GM23338 (cell line): ENCODE results near the gene CTNNA3. TPM values are rescaled to one million over a fixed set of nuclear protein-coding genes. Genes with fewer than 3 reads are reported as not detected.

Source experiments
- ATAC-seq: fragments of 200-7000 bp; cut with Tn5 transposase; 3 replicates; pipeline ENCODE4 v1.9.1; 2020
- DNase-seq: peaks from one replicate; pipeline ENCODE4 v3.0.0-alpha.2; 2015; ENCODE audit warnings: low spot score
- H2AFZ ChIP-seq: fragments of 200-600 bp; sonication (generic); 2 replicates; pipeline ENCODE4 v1.8.0; 2016; ENCODE audit warnings: antibody characterized with exemption, mild to moderate bottlenecking, moderate library complexity
- H3F3A ChIP-seq: fragments of 200-600 bp; sonication (generic); replicated peaks from 2 replicates; pipeline ENCODE4 v1.8.0; 2017; ENCODE audit warnings: antibody characterized with exemption, mixed run types, low read depth
- H3K27ac ChIP-seq: fragments of 200-600 bp; sonication (generic); 2 replicates; pipeline ENCODE4 v1.6.1; 2016; ENCODE audit warnings: low read depth
- H3K27me3 ChIP-seq: fragments of 200-600 bp; sonication (generic); 2 replicates; pipeline ENCODE4 v1.8.0; 2016; ENCODE audit warnings: mild to moderate bottlenecking, mixed run types, moderate library complexity; ENCODE audit not compliant: insufficient read depth
- H3K36me3 ChIP-seq: fragments of 200-600 bp; sonication (generic); 2 replicates; pipeline ENCODE4 v1.8.0; 2016; ENCODE audit warnings: mild to moderate bottlenecking; ENCODE audit not compliant: insufficient read depth
- H3K4me1 ChIP-seq: fragments of 200-600 bp; sonication (generic); 2 replicates; pipeline ENCODE4 v1.8.0; 2016; ENCODE audit warnings: mild to moderate bottlenecking, moderate library complexity; ENCODE audit not compliant: insufficient read depth
- H3K4me2 ChIP-seq: fragments of 200-600 bp; sonication (generic); 2 replicates; pipeline ENCODE4 v1.7.1; 2017; ENCODE audit warnings: mixed run types
- H3K4me3 ChIP-seq: fragments of 200-600 bp; sonication (generic); 2 replicates; pipeline ENCODE4 v1.6.1; 2016; ENCODE audit warnings: mixed run types
- H3K79me2 ChIP-seq: fragments of 200-600 bp; sonication (generic); replicated peaks from 2 replicates; pipeline ENCODE4 v1.8.0; 2017; ENCODE audit warnings: mild to moderate bottlenecking; ENCODE audit not compliant: insufficient read depth
- H3K9me2 ChIP-seq: fragments of 200-600 bp; sonication (generic); 2 replicates; pipeline ENCODE4 v1.8.0; 2017; ENCODE audit not compliant: insufficient read depth
- H4K20me1 ChIP-seq: fragments of 200-600 bp; sonication (generic); replicated peaks from 2 replicates; pipeline ENCODE4 v1.8.0; 2017; ENCODE audit warnings: mild to moderate bottlenecking; ENCODE audit not compliant: insufficient read depth
- H3K27ac Mint-ChIP-seq: 2 replicates; pipeline ENCODE4 v1.8.0; 2020; ENCODE audit warnings: inconsistent platforms, mild to moderate bottlenecking, moderate library complexity, mixed read lengths
- H3K27me3 Mint-ChIP-seq: 3 replicates; pipeline ENCODE4 v1.8.0; 2022; ENCODE audit warnings: low read depth, mild to moderate bottlenecking, moderate library complexity, mixed read lengths, inconsistent platforms; ENCODE audit not compliant: insufficient read depth, poor library complexity
- H3K36me3 Mint-ChIP-seq: 3 replicates; pipeline ENCODE4 v1.8.0; 2021; ENCODE audit warnings: low read depth, mild to moderate bottlenecking, inconsistent platforms, moderate library complexity, mixed read lengths
- H3K4me1 Mint-ChIP-seq: 3 replicates; pipeline ENCODE4 v1.8.0; 2020; ENCODE audit warnings: mild to moderate bottlenecking, inconsistent platforms, mixed read lengths
- H3K4me3 Mint-ChIP-seq: 3 replicates; pipeline ENCODE4 v1.8.0; 2021; ENCODE audit warnings: moderate library complexity, mild to moderate bottlenecking, inconsistent platforms, mixed read lengths
- H3K9me3 Mint-ChIP-seq: 3 replicates; pipeline ENCODE4 v1.8.0; 2020; ENCODE audit warnings: moderate library complexity, mild to moderate bottlenecking, inconsistent platforms, mixed read lengths
- CTCF ChIP-seq, 2 experiments: fragments of 200-600 bp in 1 of 2; sonication (generic) in 1 of 2; conservative IDR thresholded peaks; 2 replicates each; pipeline versions ENCODE4 v1.5.1 to v1.6.1; 2016 to 2017; ENCODE audit warnings: antibody characterized with exemption in 2 of 2, low read depth in 2 of 2, mild to moderate bottlenecking in 2 of 2, moderate library complexity in 1 of 2
- ETS1 ChIP-seq: IDR thresholded peaks from 2 replicates; pipeline ENCODE4 v1.6.1; 2016; ENCODE audit warnings: antibody characterized with exemption
- JUNB ChIP-seq: IDR thresholded peaks from one replicate; pipeline ENCODE4 v1.6.1; 2016; ENCODE audit warnings: antibody characterized with exemption; ENCODE audit not compliant: unreplicated experiment
- NANOG ChIP-seq: IDR thresholded peaks from 2 replicates; pipeline ENCODE4 v1.6.1; 2016; ENCODE audit warnings: antibody characterized with exemption, borderline replicate concordance
- POLR2AphosphoS5 ChIP-seq: IDR thresholded peaks from 2 replicates; pipeline ENCODE4 v1.6.1; 2016; ENCODE audit warnings: antibody characterized with exemption, low read depth
- ZNF114 ChIP-seq: fragments of 250-450 bp; sonication (Bioruptor Pico); IDR thresholded peaks from 2 replicates; pipeline ENCODE4 v1.5.0; 2020; ENCODE audit warnings: mild to moderate bottlenecking, moderate library complexity
- ZNF331 ChIP-seq: fragments of 250-450 bp; sonication (Bioruptor Pico); IDR thresholded peaks from 2 replicates; pipeline ENCODE4 v1.5.0; 2020; ENCODE audit warnings: low read depth, mild to moderate bottlenecking, moderate library complexity
- polyA plus RNA-seq: library from polyadenylated mRNA; unstranded; fragments of >200 nt; fragmentation: Nextera tagmentation; extraction: Ambion mirVana; gene quantifications from 2 replicates; pipeline ENCODE4 v1.2.1, GENCODE V29; 2016
- total RNA-seq: library from RNA; depleted of rRNA; stranded (reverse); fragments of >200 nt; shearing (Covaris generic); gene quantifications from 2 replicates; pipeline ENCODE4 v1.2.3, GENCODE V29; 2014

CTNNA3 gene
- total and polyA plus RNA-seq, 2 experiments from 2014 or later: 0.71 to 3.3 TPM

GRCh38 chr10:66744915-66745314, 951.1 kb downstream of the CTNNA3 start:
- Mint-ChIP-seq H3K27ac (no peak overlapping the region), H3K36me3 (peaks cover 13% of the 10 kb centered on the region; the same call in 2 of the 3 replicates), H3K4me1 (no peaks in the 10 kb centered on the region), H3K27me3 (no peaks in the 10 kb centered on the region), H3K9me3 (peaks cover 7% of the 10 kb centered on the region; the same call in 2 of the 3 replicates), H3K4me3 (no peak overlapping the region)
- no peak overlapping the region for H2AFZ ChIP-seq
- H3K27me3 ChIP-seq: no peaks in the 10 kb centered on the region
- 0 out of 2 replicates have a peak, but pooled peaks cover 3% of the 10 kb centered on the region for H3K9me2 ChIP-seq
- H3K36me3 ChIP-seq: no peaks in the 10 kb centered on the region
- H4K20me1 ChIP-seq: no peaks in the 10 kb centered on the region
- H3K27ac ChIP-seq: no peak overlapping the region
- H3K79me2 ChIP-seq: no peaks in the 10 kb centered on the region
- H3F3A ChIP-seq: no peaks in the 10 kb centered on the region
- no peak overlapping the region for H3K4me3 ChIP-seq
- no peak for ATAC-seq
- TF ChIP-seq CTCF (conservative IDR thresholded peaks at IDR 0.05; ENCODE audit: low read depth in 2 of 2) (no peak), POLR2AphosphoS5 (no peak), NANOG (no peak), ZNF114 (no peak)
- no peak for DNase-seq
- no peak overlapping the region for H3K4me2 ChIP-seq
- no peaks in the 10 kb centered on the region for H3K4me1 ChIP-seq

- Histone ChIP-seq H3K79me2 (no peaks in the 10 kb centered on the region), H3K36me3 (no peaks in the 10 kb centered on the region), H3K9me2 (no peaks in the 10 kb centered on the region), H3K27me3 (no peaks in the 10 kb centered on the region), H3K4me3 (no peak overlapping the region), H2AFZ (no peak overlapping the region), H4K20me1 (no peaks in the 10 kb centered on the region), H3F3A (no peaks in the 10 kb centered on the region), H3K4me2 (no peak overlapping the region), H3K27ac (no peak overlapping the region), H3K4me1 (no peaks in the 10 kb centered on the region)
- Mint-ChIP-seq H3K27me3 (no peaks in the 10 kb centered on the region), H3K36me3 (peaks cover 7% of the 10 kb centered on the region; the same call in 2 of the 3 replicates), H3K9me3 (peaks cover 3% of the 10 kb centered on the region; the same call in 2 of the 3 replicates), H3K4me3 (no peak overlapping the region), H3K27ac (no peak overlapping the region), H3K4me1 (no peaks in the 10 kb centered on the region)
- DNase-seq (no peak), ATAC-seq (no peak)
- TF ChIP-seq CTCF (conservative IDR thresholded peaks at IDR 0.05; ENCODE audit: low read depth in 2 of 2) (no peak), ZNF331 (CRISPR knock-in tag) (no peak), JUNB (no peak), ETS1 (no peak)
Observed at GRCh38 chr10:66737241-66737640, 958.8 kb downstream of the CTNNA3 start.
